ENCODE measurements around the gene ZDHHC20. TPM values are rescaled to one million over a fixed set of nuclear protein-coding genes. Genes with fewer than 3 reads are reported as not detected.

ZDHHC20 gene
- total and polyA plus RNA-seq, 8 donors: 93.2 to 123 (median 114) TPM

- Histone ChIP-seq H3K36me3 (no peaks in the 10 kb centered on the region), H3K4me1 (no peaks in the 10 kb centered on the region), H3K27ac (no peak overlapping the region), H3K27me3 (no peaks in the 10 kb centered on the region), H3K9me3 (peaks cover 0 to 8% of the 10 kb centered on the region in 2 donors), H3K4me3 (no peak overlapping the region)
- DNase-seq: no peak
- no peak for TF ChIP-seq CTCF (IDR thresholded peaks at IDR 0.05)
- intact Hi-C loops (cut with DNase I): no loop called here
- no peak for ATAC-seq
Observed at GRCh38 chr13:21336609-21337349, 122.3 kb downstream of the ZDHHC20 start.

GRCh38 chr13:21333186-21333585, 125.9 kb downstream of the ZDHHC20 start:
- ATAC-seq: no peak
- intact Hi-C loops (cut with DNase I): no loop called here

GRCh38 chr13:21330126-21330861, 128.8 kb downstream of the ZDHHC20 start:
- Histone ChIP-seq H3K4me1 (peaks cover 0 to 3% of the 10 kb centered on the region in 2 donors), H3K27me3 (no peaks in the 10 kb centered on the region), H3K9me3 (peaks cover 0 to 4% of the 10 kb centered on the region in 2 donors), H3K27ac (no peak overlapping the region), H3K4me3 (no peak overlapping the region), H3K36me3 (no peaks in the 10 kb centered on the region)
- DNase-seq (no peak), ATAC-seq (no peak)
- TF ChIP-seq CTCF (IDR thresholded peaks at IDR 0.05): no peak
- intact Hi-C loops (cut with DNase I): no loop called here

More at GRCh38 chr13:21333186-21333585, 125.9 kb downstream of the ZDHHC20 start:
- Histone ChIP-seq H3K4me1 (no peaks in the 10 kb centered on the region), H3K4me3 (no peak overlapping the region), H3K9me3 (peaks cover 0 to 8% of the 10 kb centered on the region in 2 donors), H3K27me3 (no peaks in the 10 kb centered on the region), H3K27ac (no peak overlapping the region), H3K36me3 (no peaks in the 10 kb centered on the region)
- no peak for DNase-seq
- no peak for TF ChIP-seq CTCF (IDR thresholded peaks at IDR 0.05)

GRCh38 chr13:21328836-21329477, 130.1 kb downstream of the ZDHHC20 start:
- Histone ChIP-seq H3K4me3 (no peak overlapping the region), H3K27ac (no peak overlapping the region), H3K9me3 (no peaks in the 10 kb centered on the region), H3K27me3 (no peaks in the 10 kb centered on the region), H3K4me1 (peaks cover 0 to 3% of the 10 kb centered on the region in 2 donors), H3K36me3 (no peaks in the 10 kb centered on the region)
- ATAC-seq (no peak), DNase-seq (no peak)
- no peak for TF ChIP-seq CTCF (IDR thresholded peaks at IDR 0.05)
- intact Hi-C loops (cut with DNase I): no loop called here

GRCh38 chr13:21328201-21328600, 130.9 kb downstream of the ZDHHC20 start:
- no peak for TF ChIP-seq CTCF (IDR thresholded peaks at IDR 0.05)
- no peak overlapping the region for H3K4me3 ChIP-seq
- ATAC-seq: no peak
- no peaks in the 10 kb centered on the region for H3K27me3 ChIP-seq
- intact Hi-C loops (cut with DNase I): no loop called here
- H3K9me3 ChIP-seq: no peaks in the 10 kb centered on the region
- H3K27ac ChIP-seq: no peak overlapping the region
- peaks cover 0 to 3% of the 10 kb centered on the region in 2 donors for H3K4me1 ChIP-seq
- DNase-seq: no peak
- H3K36me3 ChIP-seq: no peaks in the 10 kb centered on the region
